K562 (cell line): ENCODE data around the gene TAF15. TPM values are rescaled to one million over a fixed set of nuclear protein-coding genes. Genes with fewer than 3 reads are reported as not detected.

Experiments
- CAMTA2 ChIP-seq: fragments of 250-450 bp; sonication (Bioruptor Pico); conservative IDR thresholded peaks from 2 replicates; pipeline ENCODE4 v1.5.1; 2022
- CTCFL ChIP-seq: IDR thresholded peaks from 2 replicates; pipeline ENCODE4 v1.6.1; 2011; ENCODE audit warnings: borderline replicate concordance, low read depth, mild to moderate bottlenecking, moderate library complexity, low read length; ENCODE audit not compliant: insufficient read depth, poor library complexity, severe bottlenecking
- DMBX1 ChIP-seq: fragments of 250-450 bp; sonication (Bioruptor Pico); IDR thresholded peaks from 2 replicates; pipeline ENCODE4 v1.8.0; 2022; ENCODE audit warnings: inconsistent platforms, mild to moderate bottlenecking, moderate library complexity, borderline replicate concordance
- TARDBP ChIP-seq: fragments of 450-650 bp; IDR thresholded peaks from 2 replicates; pipeline ENCODE4 v1.6.1; 2016
- ZC3H4 ChIP-seq: sonication (generic); formaldehyde crosslinking; IDR thresholded peaks from 2 replicates; pipeline ENCODE4 v1.9.0; 2021; ENCODE audit warnings: missing genetic modification reagents, borderline replicate concordance
- ZMIZ1 ChIP-seq, 2 experiments: fragments of 150-350 bp in 1 of 2; IDR thresholded peaks; 2 replicates each; pipeline ENCODE4 v1.6.1; 2012 to 2016; ENCODE audit warnings: low read depth in 2 of 2, low read length in 2 of 2, mild to moderate bottlenecking in 1 of 2, moderate library complexity in 1 of 2
- polyA plus RNA-seq, 8 experiments: library from polyadenylated mRNA; depleted of rRNA in 4 of 8; stranded (reverse) in 5 of 8; unstranded in 3 of 8; fragments of >200 nt; fragmentation: Nextera tagmentation in 2 of 8; fragmentation: Illumina TruSeq in 1 of 8; extraction: Ambion mirVana in 2 of 8; extraction: Trizol in 1 of 8; gene quantifications; 2 replicates each; pipeline versions ENCODE4 v1.2.1 to v1.2.3, GENCODE V29; 2011 to 2014; ENCODE audit warnings: inconsistent platforms in 1 of 8, missing spikeins in 1 of 8
- total RNA-seq, 7 experiments: library from RNA; depleted of rRNA in 6 of 7; stranded (reverse); fragments of >200 nt in 6 of 7; fragmentation: Illumina TruSeq in 2 of 7; extraction: Trizol in 2 of 7; gene quantifications; 2 replicates each; pipeline versions ENCODE4 v1.2.1 to v1.2.3, GENCODE V29; 2011 to 2021; ENCODE audit warnings: low replicate concordance in 1 of 7
- TF ChIP-seq, protein P1 (sequence below): fragments of 250-450 bp; sonication (Bioruptor Pico); IDR thresholded peaks from 2 replicates; pipeline ENCODE4 v1.6.1; 2021; ENCODE audit warnings: mild to moderate bottlenecking

TAF15 gene
- total and polyA plus RNA-seq, 9 of the 15 experiments (the other 6 are each of a cell fraction or from before 2014, with no cell fraction given) = 4.1 to 272 (median 56.8) TPM

DNA sequence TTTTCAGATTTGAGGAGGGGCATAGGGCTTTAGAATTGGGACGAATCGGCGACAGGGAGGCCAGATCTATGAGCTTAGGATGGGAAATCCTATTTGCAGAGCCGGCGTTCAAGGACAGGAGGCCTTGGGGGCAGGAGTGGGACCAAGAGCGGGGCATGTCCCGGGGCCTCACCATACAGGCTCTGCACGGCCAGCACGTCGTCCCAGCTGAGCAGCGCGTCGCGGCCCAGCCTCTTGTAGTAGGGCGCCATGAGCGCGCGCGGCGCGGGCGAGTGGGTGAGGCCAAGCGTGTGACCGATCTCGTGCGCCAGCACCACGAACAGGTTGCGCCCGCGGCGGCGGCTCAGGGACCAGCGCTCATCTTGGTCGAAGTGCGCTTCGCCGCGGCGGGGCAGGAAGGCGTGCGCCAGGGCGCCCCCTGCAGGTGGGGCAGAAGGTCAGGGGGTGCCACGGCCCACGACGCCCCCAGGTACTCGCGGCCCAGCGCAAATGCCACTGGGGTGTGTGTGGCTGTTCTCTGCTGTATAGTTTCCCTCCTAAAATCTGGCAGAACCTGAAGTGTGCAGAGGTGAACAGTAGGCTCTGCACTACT is 39.3 kb upstream of the TAF15 start (continued):
- TF ChIP-seq, protein P1, sequence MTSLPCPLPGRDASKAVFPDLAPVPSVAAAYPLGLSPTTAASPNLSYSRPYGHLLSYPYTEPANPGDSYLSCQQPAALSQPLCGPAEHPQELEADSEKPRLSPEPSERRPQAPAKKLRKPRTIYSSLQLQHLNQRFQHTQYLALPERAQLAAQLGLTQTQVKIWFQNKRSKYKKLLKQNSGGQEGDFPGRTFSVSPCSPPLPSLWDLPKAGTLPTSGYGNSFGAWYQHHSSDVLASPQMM (CRISPR knock-in tag) = no peak
- TF ChIP-seq CTCFL (peak; percentile 20), ZC3H4 (no peak), CAMTA2 (CRISPR knock-in tag) (no peak), TARDBP (no peak), ZMIZ1 (IDR thresholded peaks at IDR 0.05; ENCODE audit: low read depth in 2 of 2, low read length in 2 of 2) (no peak), DMBX1 (CRISPR knock-in tag) (no peak)
